ENCODE results near the gene TOGARAM1.

DNA sequence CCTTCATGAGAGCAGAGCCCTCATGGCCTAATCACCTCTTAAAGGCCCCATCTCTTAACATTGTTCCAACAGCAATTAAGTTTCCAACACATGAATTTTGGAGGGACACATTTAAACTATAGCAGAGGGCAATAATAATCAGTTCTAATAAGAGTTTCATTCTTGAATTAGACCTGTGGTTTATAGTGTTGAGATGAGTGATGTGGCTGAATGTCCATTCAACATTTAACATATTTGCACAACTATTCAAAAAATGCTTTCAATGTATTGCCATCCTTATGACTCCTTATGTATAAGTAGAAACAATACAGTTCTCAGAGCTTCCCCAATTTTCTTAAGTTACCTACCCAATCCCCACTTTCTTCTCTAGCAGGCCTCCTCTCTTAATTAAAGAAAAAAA lies 21.8 kb upstream of the TOGARAM1 start:
- TF ChIP-seq, protein P1, sequence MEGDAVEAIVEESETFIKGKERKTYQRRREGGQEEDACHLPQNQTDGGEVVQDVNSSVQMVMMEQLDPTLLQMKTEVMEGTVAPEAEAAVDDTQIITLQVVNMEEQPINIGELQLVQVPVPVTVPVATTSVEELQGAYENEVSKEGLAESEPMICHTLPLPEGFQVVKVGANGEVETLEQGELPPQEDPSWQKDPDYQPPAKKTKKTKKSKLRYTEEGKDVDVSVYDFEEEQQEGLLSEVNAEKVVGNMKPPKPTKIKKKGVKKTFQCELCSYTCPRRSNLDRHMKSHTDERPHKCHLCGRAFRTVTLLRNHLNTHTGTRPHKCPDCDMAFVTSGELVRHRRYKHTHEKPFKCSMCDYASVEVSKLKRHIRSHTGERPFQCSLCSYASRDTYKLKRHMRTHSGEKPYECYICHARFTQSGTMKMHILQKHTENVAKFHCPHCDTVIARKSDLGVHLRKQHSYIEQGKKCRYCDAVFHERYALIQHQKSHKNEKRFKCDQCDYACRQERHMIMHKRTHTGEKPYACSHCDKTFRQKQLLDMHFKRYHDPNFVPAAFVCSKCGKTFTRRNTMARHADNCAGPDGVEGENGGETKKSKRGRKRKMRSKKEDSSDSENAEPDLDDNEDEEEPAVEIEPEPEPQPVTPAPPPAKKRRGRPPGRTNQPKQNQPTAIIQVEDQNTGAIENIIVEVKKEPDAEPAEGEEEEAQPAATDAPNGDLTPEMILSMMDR (conservative IDR thresholded peaks at IDR 0.05) = no peak
- TF ChIP-seq EZH2 (IDR thresholded peaks at IDR 0.05; ENCODE audit: low read depth) = no peak

Measured in PC-9 (cell line).